Ovary (tissue), 9 donors: ENCODE results near the gene C11orf97. TPM values are rescaled to one million over a fixed set of nuclear protein-coding genes. Genes with fewer than 3 reads are reported as not detected.
A peak's percentile ranks its signal among the peaks of the same experiment; 100 is the strongest.
"Not testable (repeated sequence)": the region's sequence is repeated elsewhere in the genome, so short reads cannot be mapped to it uniquely, and the experiment has no call there.

Experiments used
- DNase-seq, 5 donors: peaks; one replicate each; pipeline ENCODE4 v3.0.0-alpha.2; 2019 to 2020
- H3K27ac ChIP-seq, 2 donors: fragments of 200-600 bp; one replicate each; pipeline versions ENCODE4 v1.5.1 to v1.8.0; 2019 to 2022
- H3K27me3 ChIP-seq: fragments of 200-600 bp; one replicate; pipeline ENCODE4 v1.8.0; 2022
- H3K36me3 ChIP-seq: fragments of 200-600 bp; sonication (generic); one replicate; pipeline ENCODE4 v1.5.1; 2019
- H3K4me1 ChIP-seq: one replicate; pipeline ENCODE4 v1.8.1; 2013; ENCODE audit warnings: mild to moderate bottlenecking, moderate library complexity; ENCODE audit not compliant: insufficient read depth
- H3K4me3 ChIP-seq: fragments of 200-600 bp; sonication (generic); one replicate; pipeline ENCODE4 v1.5.1; 2017
- H3K9me3 ChIP-seq, 2 donors: fragments of 200-600 bp in 1 of 2; sonication (generic) in 1 of 2; one replicate each; pipeline versions ENCODE4 v1.5.1 to v1.8.1; 2013 to 2019; ENCODE audit warnings: mild to moderate bottlenecking in 1 of 2, moderate library complexity in 1 of 2
- CTCF ChIP-seq, 3 donors: fragments of 450-650 bp in 2 of 3; fragments of 200-600 bp in 1 of 3; IDR thresholded peaks; one replicate each; pipeline versions ENCODE4 v1.5.1 to v1.8.0; 2016 to 2022; ENCODE audit warnings: antibody characterized with exemption in 3 of 3, mild to moderate bottlenecking in 1 of 3
- EP300 ChIP-seq: sonication (generic); formaldehyde crosslinking; IDR thresholded peaks from one replicate; pipeline ENCODE4 v1.6.1; 2017; ENCODE audit warnings: antibody characterized with exemption
- POLR2A ChIP-seq: fragments of 450-650 bp; IDR thresholded peaks from one replicate; pipeline ENCODE4 v1.6.1; 2017; ENCODE audit warnings: antibody characterized with exemption, mild to moderate bottlenecking, moderate library complexity
- whole genome bisulfite sequencing, 3 donors: extraction: QIAGEN DNeasy Blood & Tissue Kit in 1 of 3; methylation state at CpG; one replicate each; pipeline versions ENCODE4 v1.1.5 to v1.1.7; 2013 to 2017; 5-methylcytosine and 5-hydroxymethylcytosine counted together
- intact Hi-C, 4 donors: fragments of 100-400 bp; cut with DNase I; formaldehyde crosslinking; loops; one replicate each; pipeline versions ENCODE4 v1.11.0 to v1.15.1; 2022 to 2023
- polyA plus RNA-seq, 2 donors: library from polyadenylated mRNA; stranded (reverse); fragments of 200-250 nt in 1 of 2; fragments of 350-450 nt in 1 of 2; fragmentation: Illumina TruSeq in 1 of 2; extraction: RNeasy Lipid Tissue Mini Kit (QIAGEN cat#74804) in 1 of 2; gene quantifications; one replicate each; pipeline ENCODE4 v1.2.3, GENCODE V29; 2013 to 2014
- total RNA-seq, 7 donors: library from RNA; depleted of rRNA in 2 of 7; stranded (reverse); fragments of >200 nt in 2 of 7; fragmentation: NEBNext Ultra II Directional in 3 of 7; extraction: Animal tissue kit (Norgen Biotek cat#: 25700) in 3 of 7; gene quantifications; one replicate each; pipeline versions ENCODE4 v1.1.0 to v1.2.4, GENCODE V29; 2016 to 2023
- donor health status: DM: no; HTN: no; CAD: no; lungs with moderate emphysema.
- donor health status: DM: no; HTN: no; CAD: no.
- donor health status: Bipolar disorder and iron deficiency.
- donor health status: DM: yes; HTN: yes; CAD: no.
- donor health status: DM: no; HTN: no; CAD: no.
- donor health status: DM: yes; HTN: yes; CAD: no.

C11orf97 gene
- total and polyA plus RNA-seq, 9 donors = 0.35 to 14.0 (median 0.39) TPM; not detected in 5

- H3K4me3 ChIP-seq = no peak overlapping the region
- H3K9me3 ChIP-seq = no peaks in the 10 kb centered on the region
- WGBS, 3 donors = 82 to 89% (median 86%) methylated on average over 2 of the region's 2 CpGs
- intact Hi-C loops = loop anchor here in 2 of 4 donors (10.0 kb wide), 1 partner anchor 605 kb away; no protein-coding TSS in a partner anchor
- H3K27ac ChIP-seq = no peak overlapping the region
- H3K27me3 ChIP-seq = no peaks in the 10 kb centered on the region
- TF ChIP-seq POLR2A = no peak
- no peak for TF ChIP-seq EP300
- no peak for TF ChIP-seq CTCF (IDR thresholded peaks at IDR 0.05)
- no peaks in the 10 kb centered on the region for H3K36me3 ChIP-seq
- H3K4me1 ChIP-seq = no peaks in the 10 kb centered on the region
- no peak for DNase-seq
Measured at GRCh38 chr11:94500181-94500580, 12.1 kb upstream of the C11orf97 start.

DNA sequence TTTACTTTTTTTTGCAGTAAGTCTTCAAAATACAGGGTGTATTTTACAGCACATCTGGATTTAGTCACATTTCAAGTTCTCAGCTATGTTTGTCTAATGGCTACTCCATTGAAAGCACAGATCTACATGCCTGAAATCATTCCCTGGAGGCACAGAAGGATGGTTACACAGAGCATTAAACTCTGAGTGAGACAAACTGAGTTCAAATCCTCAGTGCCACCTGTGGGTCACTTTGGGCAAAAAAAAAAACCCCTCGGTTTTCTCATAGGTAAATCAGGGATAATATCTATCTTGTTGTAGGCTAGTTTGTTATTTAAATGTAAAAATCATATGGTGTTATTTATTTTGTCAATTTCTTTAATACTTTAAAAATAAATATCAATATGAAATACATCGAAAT is 10.7 kb upstream of the C11orf97 start:
- 63 to 69% (median 69%) methylated on average over 2 of the region's 2 CpGs for WGBS, 3 donors
- TF ChIP-seq EP300 (no peak), POLR2A (no peak), CTCF (IDR thresholded peaks at IDR 0.05) (no peak)
- Histone ChIP-seq H3K4me3 (no peak overlapping the region), H3K36me3 (no peaks in the 10 kb centered on the region), H3K4me1 (no peaks in the 10 kb centered on the region), H3K27ac (no peak overlapping the region), H3K27me3 (no peaks in the 10 kb centered on the region), H3K9me3 (no peaks in the 10 kb centered on the region)
- intact Hi-C loops = loop anchor here in 2 of 4 donors (10.0 kb wide), 1 partner anchor 607 kb away; no protein-coding TSS in a partner anchor
- no peak for DNase-seq

DNA sequence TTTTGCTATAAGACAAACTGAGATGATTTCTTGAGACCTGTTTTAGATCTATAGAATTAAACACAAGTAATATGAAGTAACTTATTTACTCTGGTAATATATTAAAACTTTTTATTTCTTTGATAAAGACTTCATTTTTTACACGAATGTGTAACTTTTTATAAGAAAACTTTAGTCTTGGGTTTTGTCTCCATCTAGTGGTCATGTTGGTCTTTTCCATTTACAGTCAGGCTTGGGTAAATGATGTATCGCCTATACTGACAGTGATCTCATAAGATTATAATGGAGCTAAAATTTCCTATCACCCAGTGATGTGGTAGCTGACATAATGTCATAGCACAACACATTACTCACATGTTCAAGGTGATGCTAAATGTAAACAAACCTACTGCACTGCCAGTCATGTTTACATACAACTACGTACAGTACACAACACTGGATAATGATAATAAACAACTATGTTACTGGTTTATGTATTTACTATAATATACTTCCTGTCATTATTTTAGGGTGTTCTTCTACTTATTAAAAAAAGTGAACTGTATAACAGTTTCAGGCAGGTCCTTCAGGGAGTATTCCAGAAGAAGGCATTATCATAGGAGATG is 7.5 kb upstream of the C11orf97 start:
- no peak overlapping the region for H3K27ac ChIP-seq

DNA sequence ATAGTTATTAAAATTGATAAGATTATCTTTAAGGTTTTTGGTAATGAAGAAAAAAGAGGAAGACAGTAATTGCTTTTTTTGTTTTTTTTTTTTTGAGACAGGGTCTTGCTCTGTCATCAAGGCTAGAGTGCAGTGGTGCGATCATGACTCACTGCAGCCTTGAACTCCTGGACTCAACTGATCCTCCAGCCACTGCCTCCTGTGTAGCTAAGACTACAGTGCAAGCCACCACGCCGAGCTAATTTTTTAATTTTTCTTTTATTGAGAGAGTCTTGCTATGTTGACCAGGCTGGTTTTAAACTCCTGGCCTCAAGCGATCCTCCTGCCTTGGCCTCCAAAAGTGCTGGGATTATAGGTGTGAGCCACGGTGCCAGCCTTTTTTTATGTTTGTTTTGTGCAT is 5.7 kb upstream of the C11orf97 start:
- not testable (repeated sequence) for H3K4me1 ChIP-seq, H3K4me3 ChIP-seq, H3K27me3 ChIP-seq, H3K9me3 ChIP-seq, DNase-seq, H3K27ac ChIP-seq, H3K36me3 ChIP-seq
- WGBS, 3 donors = 71 to 84% (median 78%) methylated on average over 5 of the region's 5 CpGs
- intact Hi-C loops = loop anchor here in 2 of 4 donors (10.0 kb wide), 1 partner anchor 612 kb away; no protein-coding TSS in a partner anchor

More for the DNA sequence above, 7.5 kb upstream of the C11orf97 start:
- Histone ChIP-seq H3K4me3 (no peak overlapping the region), H3K4me1 (no peaks in the 10 kb centered on the region), H3K36me3 (no peaks in the 10 kb centered on the region), H3K27me3 (no peaks in the 10 kb centered on the region), H3K9me3 (no peaks in the 10 kb centered on the region)
- TF ChIP-seq POLR2A (no peak), EP300 (no peak), CTCF (IDR thresholded peaks at IDR 0.05) (peak; percentile 51 to 64 (median 62))
- WGBS, 3 donors = 2 to 10% (median 6%) methylated on average over 3 of the region's 3 CpGs
- intact Hi-C loops = loop anchor here in 2 of 4 donors (10.0 kb wide), 1 partner anchor 610 kb away; no protein-coding TSS in a partner anchor
- DNase-seq = no peak

DNA sequence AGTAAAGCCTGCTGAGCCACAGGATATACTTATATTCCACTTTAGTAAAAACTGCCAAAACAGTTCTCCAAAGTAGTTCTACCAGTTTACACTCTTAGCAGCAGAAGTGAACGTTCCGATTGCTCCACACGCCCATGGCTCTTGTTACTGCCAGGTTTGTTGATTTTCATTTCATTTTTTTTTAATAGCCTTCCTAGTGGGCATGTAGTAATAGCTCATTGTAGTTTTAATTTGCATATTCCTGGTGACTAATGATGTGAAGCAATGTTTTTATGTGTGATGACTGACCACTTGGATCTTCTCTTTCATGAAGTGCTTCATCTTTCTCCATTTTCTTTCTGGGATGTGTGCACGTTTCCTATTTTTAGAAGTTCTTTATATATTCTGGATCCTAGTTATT is 4.8 kb upstream of the C11orf97 start:
- Histone ChIP-seq H3K4me1 (no peaks in the 10 kb centered on the region), H3K4me3 (no peak overlapping the region), H3K27ac (no peak overlapping the region), H3K27me3 (no peaks in the 10 kb centered on the region), H3K36me3 (no peaks in the 10 kb centered on the region), H3K9me3 (no peaks in the 10 kb centered on the region)
- intact Hi-C loops = loop anchor here in 2 of 4 donors (10.0 kb wide), 1 partner anchor 613 kb away; no protein-coding TSS in a partner anchor
- no peak for TF ChIP-seq POLR2A
- TF ChIP-seq EP300 = no peak
- TF ChIP-seq CTCF (IDR thresholded peaks at IDR 0.05) = no peak
- WGBS, 3 donors = 54 to 72% (median 67%) methylated on average over 4 of the region's 4 CpGs
- no peak for DNase-seq
